Sigmoid colon (tissue), 4 donors: Measurements from ENCODE around the gene HS3ST6.

Experiments
- CTCF ChIP-seq, 4 experiments: fragments of 450-650 bp in 3 of 4; fragments of 200-600 bp in 1 of 4; IDR thresholded peaks; one replicate each; pipeline ENCODE4 v1.5.1; 2016 to 2019; ENCODE audit warnings: antibody characterized with exemption in 4 of 4, mild to moderate bottlenecking in 3 of 4, moderate library complexity in 2 of 4
- EP300 ChIP-seq, 4 donors: sonication (generic); formaldehyde crosslinking; IDR thresholded peaks; one replicate each; pipeline ENCODE4 v1.6.1; 2017; ENCODE audit warnings: antibody characterized with exemption in 4 of 4
- POLR2A ChIP-seq, 2 donors: fragments of 450-650 bp; IDR thresholded peaks; one replicate each; pipeline ENCODE4 v1.6.1; 2016; ENCODE audit warnings: antibody characterized with exemption in 2 of 2, mild to moderate bottlenecking in 2 of 2, moderate library complexity in 2 of 2
- POLR2AphosphoS5 ChIP-seq, 4 donors: sonication (generic); formaldehyde crosslinking; IDR thresholded peaks; one replicate each; pipeline ENCODE4 v1.6.1; 2017; ENCODE audit warnings: antibody characterized with exemption in 4 of 4

GRCh38 chr16:1871974-1872635 lies 46.1 kb downstream of the HS3ST6 start, which contains the start of gene MEIOB:
- no peak for TF ChIP-seq CTCF (IDR thresholded peaks at IDR 0.05)
- TF ChIP-seq POLR2AphosphoS5 (IDR thresholded peaks at IDR 0.05), result no peak
- no peak for TF ChIP-seq EP300 (IDR thresholded peaks at IDR 0.05)
- TF ChIP-seq POLR2A (IDR thresholded peaks at IDR 0.05), result no peak
